NT2/D1 (cell line): Measurements from ENCODE around the gene C9orf78.

Source experiments
- SUZ12 ChIP-seq: IDR thresholded peaks from 2 replicates; pipeline ENCODE4 v1.6.1; 2011; ENCODE audit not compliant: insufficient read length, insufficient read depth; ENCODE audit errors: extremely low read depth
- YY1 ChIP-seq: IDR thresholded peaks from 2 replicates; pipeline ENCODE4 v1.6.1; 2011; ENCODE audit not compliant: insufficient read length, insufficient read depth
- ZNF274 ChIP-seq: IDR thresholded peaks from 2 replicates; pipeline ENCODE4 v1.6.1; 2011; ENCODE audit warnings: mild to moderate bottlenecking, low read depth, low read length

DNA sequence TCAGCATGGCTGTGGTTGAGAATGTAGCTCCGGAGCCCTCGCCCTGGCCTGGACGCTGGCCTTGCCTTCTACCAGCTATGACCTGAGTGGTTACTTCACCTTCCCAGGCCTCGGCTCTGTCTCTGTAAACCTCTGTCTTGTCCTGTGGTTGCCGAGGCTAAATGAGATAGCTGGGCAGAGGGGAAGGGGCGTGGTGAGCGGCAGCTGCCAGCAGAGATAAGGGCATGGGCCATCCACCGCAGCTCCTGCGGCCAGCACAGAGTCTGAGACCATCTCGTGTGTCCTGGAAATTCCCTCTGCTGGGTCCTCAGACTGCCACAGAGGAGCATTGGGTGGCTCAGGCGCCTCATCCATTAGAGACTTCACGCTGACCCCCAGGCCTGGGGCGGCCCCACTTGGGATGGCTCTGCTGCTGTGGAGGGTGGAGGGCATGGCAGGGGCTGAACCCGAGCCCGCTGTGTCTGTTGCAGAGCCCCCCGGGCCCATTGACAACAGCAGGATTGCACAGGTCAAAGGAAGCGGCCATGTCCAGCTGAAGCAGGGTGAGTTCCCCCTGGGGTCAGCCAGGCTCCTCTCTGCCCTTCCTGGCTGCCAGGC is 44.1 kb upstream of the C9orf78 start:
- TF ChIP-seq YY1 (no peak), ZNF274 (no peak), SUZ12 (no peak)
